GM19438 (cell line): ENCODE data around the gene PCGF5.
"Not testable (repeated sequence)": the region's sequence is repeated elsewhere in the genome, so short reads cannot be mapped to it uniquely, and the experiment has no call there.

Experiments
- ATAC-seq: cut with Tn5 transposase; IDR thresholded peaks from one replicate; pipeline ENCODE4 v1.9.1; 2021; ENCODE audit warnings: low read depth; ENCODE audit not compliant: unreplicated experiment

Gene PCGF5

DNA sequence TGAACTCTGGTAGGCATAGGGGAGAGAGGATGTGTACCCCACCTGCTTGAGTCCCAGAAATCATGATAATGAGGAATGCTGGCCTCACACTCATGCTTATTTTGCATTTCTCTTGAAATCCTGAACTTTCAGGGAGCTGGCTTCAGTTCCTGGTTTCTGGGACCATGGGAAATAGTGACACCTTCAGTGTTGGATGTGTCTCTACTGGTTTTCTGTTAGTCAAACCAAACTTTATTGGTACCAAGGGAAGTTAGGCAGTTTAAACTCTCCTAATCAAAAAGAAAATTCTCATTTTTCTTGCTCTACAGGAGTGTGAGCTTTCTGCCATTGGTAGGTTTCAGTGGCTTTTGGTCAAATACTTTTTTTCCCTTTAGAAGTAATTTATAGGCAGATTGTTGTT is 11.8 kb upstream of the PCGF5 start:
- ATAC-seq, result no peak

DNA sequence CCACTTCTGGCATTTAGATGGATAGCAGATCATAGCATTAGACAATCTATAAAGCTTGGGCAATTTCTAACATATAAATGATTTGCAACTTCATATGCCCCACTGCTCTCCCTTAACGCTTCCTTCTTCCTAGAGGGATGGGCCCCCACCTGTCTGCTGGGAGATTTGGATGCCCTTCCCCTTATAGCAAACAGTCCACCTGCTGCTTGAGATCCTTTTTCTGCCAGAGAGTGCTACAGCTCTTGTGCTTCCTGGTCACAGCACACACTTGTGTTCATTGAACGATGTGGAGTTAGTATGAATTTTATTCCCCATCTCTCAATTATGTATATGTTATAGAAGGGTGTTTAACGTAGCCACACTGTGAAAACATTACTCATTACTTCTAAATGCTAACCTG is 10.4 kb upstream of the PCGF5 start:
- no peak for ATAC-seq

DNA sequence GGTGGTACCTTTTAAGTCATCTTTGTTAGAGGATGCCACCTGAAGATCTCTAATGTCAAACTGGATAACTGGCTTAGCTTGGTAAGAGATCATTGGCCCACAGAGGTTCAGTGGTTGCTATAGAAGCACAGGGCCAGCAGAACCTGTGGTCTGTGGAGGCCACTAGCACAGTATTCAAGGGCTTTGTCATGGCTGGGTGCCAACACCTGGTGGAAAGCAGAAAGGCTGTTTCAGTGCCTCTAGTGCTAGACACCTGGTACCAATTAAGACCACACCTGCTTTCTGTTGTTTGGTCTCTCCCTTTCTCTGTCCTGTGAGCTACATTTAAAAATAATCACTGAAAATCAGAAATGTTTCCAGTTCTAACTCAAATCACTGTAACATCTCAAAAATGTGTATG is 10.0 kb upstream of the PCGF5 start:
- ATAC-seq, result peak; percentile 90

DNA sequence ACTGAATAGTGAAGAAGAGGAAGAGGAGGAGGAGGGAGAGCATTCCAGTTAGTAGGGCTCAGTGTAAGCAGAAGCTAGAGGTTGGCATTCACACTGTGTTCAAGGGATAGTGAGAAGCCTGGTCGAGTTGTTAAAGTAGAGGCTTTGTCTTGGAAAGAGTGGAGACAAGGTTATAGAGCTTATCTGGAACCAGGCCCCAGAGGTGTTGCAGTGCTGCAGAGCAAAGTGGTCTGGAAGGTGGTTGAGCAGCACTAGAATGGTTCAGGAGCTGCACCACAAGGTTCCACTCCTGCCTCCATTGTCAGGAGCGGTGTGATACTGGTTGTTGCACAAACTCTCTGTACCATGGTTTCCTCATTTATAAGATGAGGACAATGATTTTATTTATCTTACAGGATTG is 8.8 kb upstream of the PCGF5 start:
- ATAC-seq, result no peak

DNA sequence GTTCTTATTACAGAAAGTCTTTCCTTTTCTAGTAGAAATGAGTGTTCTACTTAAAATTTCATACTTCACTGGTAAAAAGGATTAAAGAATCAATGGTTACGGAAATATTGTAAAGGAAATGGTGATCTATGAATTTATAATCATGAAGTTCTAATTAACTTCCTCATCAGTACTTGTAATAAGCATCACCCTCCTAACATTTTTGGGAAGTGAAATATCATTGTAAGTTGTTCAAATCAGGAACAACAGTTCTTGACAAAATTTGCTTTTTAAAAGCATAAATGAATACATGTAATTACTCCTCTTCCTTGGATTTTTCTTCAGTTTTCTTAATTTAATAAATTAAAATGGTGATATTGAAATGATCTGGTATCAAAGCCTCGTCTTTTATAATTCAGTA is 5.6 kb upstream of the PCGF5 start:
- no peak for ATAC-seq

DNA sequence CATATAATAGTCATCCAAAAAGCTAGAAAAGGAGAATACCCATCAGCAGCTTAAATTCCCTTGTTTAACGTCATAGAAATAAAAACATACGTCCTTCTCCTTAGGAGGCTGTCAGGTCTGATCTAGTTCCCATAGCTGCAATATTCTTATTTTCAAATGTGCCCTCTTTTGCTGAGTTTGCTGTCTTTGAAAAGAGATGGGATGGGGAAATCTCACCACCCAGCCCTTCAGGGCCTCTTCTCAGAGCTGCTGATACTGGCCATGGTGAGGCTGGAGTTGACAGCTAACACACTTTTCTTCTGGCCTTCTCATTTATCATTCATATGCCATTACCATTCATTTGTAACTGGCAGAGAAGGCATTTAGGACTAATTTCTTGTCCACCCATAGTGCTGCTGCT is 5.1 kb upstream of the PCGF5 start:
- ATAC-seq, result no peak

DNA sequence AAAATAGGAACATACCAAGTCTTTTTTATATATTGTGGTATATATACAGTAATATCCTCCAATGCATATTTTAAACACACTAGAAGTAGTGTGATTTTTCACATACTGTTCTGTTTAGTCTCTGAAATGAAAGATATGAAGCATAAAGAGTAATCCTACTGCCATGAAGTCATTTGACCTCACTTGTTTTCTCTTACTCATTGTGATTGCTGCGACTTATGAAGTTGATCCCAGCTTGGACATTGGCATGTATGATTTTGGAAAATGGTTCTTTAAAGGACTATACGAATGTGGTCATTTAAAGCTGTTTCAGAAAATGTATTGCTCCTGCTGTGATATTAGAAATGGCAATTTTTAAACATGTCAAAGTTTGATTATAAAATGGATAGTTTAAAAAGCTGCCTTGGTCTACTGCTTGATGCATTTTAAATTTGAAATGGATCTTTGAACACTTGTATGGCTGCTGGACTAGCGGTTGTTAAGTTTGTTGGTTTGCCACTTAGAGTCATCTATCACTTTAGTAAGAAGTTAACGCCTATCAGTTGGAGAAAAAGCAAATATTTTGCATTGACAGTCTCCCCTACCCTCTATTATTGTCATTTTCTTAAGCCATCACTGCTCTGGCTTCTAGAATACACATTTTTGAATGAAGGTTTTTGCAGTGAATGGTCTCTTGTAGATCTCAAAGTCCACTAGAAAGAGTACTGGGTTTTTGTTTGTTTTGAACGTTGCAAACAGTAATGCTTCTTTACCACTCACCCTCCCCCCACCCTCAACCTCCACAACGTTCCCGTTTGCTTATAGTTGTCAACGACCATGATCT is 881 bp upstream of the PCGF5 start:
- ATAC-seq, result no peak

DNA sequence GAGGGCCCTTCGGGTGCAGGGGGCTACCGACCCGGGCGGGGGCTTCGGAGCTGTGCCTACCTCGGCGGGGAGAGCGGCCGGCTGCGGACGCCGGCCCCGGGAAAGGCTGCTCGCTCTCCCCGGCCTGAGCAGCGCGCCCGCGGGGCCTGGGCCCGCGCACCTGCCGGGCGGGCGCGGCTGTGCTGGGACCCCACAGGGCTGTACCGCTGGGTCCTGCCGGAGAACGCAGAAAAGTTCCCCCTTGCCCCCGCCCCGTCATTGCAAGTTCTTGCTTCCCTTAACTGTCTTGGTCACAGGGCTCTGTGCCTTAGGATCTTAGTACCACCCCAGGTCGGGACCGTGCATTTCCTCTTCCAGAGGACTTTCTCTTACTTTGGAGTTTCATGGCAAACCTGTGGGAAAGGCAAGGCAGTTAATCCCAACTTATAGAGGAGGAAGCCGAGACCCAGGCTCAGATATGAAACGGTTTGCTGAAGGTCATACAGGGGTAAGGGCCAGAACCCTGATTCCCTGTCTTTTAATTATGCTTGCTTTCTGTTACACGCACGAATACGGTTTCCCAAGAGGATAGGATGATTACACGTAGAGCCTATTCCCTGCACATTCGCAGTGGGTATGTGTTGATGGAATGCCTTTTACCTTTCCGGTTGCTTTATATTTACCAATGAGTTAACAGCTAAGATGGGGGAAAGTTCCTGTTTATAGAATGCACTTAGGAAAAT is 652 bp downstream of the PCGF5 start:
- ATAC-seq, result peak; percentile 31

DNA sequence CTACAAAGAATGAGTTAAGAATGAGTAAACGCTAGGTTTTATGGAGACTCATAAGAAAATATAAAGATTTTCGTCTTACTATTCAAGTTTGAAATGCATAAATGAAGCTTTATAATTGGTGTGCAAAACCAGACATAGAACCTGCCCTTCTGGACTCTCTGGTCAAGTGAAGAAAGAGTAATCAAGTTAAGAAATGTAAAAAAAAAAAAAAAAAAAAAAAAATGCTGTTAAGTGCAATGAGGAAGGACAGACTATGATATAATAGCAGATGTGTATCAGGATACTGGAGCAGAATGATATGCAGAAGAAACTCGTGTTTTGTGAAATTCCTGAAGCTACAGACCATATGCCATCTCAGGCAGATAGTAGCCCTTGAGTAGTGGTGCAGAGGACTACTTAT is 5.6 kb downstream of the PCGF5 start:
- ATAC-seq, result no peak

DNA sequence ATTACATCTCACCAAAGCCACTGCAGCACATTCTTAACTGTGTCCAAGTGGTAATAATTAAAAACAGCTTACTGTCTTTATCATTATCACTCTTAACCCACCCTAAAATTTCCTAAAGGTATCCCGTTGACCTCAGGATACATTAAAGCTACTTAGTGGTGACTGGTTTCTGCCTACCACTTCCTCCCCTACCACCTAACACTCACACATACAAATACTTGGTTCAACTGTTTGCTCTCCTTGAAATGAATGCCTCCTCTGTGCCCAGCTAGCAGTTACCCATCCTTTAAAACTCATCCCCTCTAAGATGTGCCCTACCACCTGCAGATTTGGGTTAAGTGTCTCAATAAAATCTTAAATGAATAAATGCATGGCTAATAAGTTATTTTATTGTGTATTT is 7.1 kb downstream of the PCGF5 start:
- no peak for ATAC-seq

DNA sequence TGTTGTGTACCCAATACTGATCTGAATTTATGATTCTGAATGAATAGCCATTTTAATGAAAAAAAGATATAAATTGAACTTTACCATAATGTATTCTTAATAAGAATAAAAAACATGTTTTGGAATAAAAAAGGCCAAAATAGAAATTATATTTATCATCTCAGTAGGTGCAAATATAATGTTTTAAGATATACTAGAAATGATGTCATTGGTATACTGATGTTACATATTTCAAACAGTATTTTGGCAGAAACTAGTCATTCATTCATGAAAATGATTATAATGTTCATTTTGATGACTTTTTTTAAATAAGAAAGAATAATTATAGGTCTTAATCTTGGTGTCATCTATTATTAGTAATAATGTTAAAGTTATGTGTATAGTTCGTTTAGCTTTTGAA is 9.2 kb downstream of the PCGF5 start:
- no peak for ATAC-seq

DNA sequence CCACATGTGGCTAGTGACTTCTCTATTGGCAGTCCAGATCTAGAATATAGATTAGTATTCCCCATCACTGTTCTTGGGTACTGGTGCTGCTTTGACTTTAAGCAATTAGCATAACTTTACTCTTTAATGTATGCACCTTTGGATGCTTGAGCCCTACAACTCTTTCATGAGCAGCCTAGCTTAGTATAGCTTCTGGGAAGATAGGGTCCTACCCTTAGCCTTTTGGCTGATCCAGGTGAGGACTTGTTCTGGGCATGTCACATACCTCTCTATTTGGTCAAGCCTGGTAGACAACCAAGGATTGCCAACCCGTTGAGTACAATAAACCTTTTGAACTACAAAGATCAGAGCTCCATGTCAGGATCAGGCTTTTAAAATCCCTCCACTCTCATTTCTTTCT is 17.7 kb downstream of the PCGF5 start:
- ATAC-seq, result no peak

DNA sequence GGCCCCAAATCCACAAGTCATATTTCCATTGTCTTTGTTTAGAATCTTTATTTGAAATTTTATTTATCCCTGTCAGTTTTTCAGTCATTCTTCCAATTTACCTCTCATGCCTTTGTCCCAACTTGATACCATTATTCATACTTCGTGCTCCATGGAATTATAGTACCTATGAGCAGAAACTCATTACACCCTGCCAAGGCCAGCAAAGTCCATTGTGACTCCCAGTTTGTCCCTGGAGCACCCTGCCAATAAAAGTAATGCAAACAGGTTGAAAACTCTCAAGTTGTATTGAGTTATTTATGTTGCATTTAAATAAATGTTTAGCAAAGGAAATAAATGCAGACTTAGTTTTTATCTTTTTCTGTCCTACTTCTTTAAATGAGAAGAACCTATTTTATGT is 19.3 kb downstream of the PCGF5 start:
- no peak for ATAC-seq

DNA sequence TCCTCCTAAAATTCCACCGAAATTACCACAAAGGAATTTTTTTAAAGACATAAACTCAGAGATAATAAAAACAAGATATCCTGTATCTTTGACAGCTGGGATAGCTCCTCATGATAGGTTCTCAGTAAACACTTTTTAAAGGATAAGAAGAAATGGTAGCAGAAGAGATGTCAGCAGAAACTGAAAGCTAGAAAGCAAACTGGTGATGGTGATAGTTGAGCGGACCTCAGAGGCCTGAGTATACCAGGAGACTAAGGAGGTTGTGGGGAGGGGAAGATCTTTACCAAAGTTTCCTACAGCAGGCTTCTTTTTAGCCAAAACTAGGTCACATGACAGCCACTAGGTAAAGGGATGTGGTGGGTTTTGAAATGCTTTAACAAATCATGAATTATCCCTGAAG is 22.5 kb downstream of the PCGF5 start:
- no peak for ATAC-seq

DNA sequence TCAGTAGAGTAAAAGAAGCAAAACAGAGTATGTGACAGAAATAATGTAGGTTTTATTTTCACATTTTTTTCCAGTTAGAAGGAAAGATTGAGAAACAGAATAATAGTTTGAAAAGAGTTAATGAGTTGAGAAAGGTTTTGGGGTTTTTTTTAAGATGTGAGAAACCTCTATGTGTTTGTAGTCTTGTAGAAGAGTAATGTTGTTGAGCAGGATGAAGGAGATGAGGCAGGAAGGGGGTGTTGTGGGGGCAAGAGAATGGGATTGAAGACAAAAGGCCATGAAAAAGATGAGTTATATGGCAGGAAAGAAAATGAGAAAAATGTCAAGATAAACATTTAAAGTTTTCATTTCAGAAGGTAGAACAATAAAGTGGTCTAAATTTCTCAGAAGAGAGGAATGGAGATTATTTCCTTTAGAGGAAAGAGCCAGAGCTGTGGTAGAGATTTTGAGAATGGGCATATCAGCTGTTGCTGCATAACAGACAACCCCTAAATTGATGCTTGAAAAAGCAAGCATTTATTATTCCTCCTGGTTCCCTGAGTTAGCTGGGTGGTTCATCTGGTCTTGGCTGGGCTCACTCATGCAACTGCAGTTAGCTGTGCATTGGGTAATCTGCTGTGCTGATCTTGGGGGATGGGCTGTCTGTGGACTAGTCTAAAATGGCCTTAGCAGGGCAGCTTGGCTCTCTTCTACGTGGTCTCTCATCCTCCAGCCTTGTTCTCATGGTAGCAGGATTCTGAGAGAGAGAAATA is 27.1 kb downstream of the PCGF5 start:
- ATAC-seq, result no peak

DNA sequence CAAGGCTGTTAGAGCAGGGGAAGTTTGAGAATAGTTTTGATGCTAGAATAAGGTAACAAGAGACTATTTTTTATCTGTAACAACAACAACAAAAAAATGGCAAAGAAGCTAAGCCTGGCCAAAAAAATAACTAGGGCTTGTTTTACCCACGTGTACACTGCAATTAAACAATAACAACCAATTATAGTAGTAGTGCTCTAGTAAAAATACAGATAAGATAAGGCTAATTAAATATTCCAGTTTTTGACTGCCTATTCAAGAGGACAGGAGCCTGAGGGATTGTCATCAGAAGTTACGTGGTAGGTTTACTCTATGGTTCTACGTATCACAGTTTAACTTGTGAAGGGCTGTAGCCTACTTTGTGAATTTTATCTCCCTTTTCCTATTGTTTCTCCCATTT is 29.2 kb downstream of the PCGF5 start:
- ATAC-seq, result no peak

DNA sequence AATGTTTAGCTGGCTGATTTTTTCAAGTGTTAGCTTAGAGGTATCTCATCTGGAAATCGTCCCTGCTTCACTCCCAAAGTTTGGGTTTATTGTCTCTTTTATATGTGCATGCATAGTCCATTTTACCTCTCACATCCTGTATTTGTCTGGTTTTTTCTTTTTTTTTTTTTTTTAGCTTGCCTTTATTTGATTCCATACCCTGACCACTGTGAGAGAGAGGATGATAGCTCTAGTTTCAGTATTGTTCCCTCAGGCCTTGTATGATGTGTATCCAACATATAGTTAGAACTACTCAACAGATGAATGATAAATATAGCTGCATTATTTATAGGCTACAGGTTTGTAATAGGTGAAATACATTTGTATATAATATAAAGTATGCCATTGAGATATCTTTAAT is 29.9 kb downstream of the PCGF5 start:
- no peak for ATAC-seq

DNA sequence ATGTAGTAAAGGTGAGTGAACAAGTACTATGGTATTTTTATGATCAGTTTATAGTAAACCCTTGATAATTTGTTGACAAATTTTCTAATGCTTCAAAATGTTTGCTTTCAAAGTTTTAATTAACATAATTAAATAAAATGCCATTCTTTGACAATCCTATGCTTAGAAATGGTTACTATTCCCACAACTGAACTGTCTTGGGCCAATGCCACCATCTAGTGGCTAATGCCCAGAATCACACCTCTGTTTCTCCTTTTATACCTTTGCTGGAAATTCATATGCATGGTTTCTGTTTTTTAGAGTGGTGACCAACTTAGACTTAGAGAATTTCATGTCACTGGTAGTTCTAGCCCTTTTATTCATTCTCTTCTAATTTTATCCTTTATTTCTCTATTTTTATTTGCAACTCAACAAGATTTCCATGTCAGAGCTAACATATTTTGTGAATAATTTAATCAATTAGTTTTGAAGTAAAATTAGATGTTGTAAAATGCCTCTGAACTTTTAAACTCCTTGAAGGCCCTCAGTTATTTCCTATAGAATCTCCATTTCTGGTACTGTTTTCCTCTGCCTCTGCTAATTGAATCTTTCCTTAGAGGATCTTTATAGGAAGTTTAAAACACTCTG is 31.1 kb downstream of the PCGF5 start:
- no peak for ATAC-seq

DNA sequence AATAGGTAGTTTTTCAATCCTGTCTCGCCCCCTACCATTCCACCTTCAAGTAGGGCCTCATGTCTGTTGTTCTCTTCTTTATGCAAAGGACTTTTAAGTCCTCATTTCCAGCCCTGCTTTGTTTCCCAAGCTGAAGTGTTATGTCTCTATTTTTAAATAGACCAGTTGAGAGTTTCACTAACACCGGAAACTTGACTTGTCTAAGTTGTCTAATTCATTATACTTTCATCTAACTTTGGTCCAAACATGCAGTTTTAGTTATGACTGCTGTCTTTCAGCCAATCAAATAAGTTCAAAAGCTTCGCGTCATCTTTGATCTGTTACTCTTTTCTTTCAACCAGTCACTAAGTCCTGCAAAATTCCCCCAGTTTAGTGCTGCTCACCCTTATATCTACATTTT is 32.8 kb downstream of the PCGF5 start:
- no peak for ATAC-seq

DNA sequence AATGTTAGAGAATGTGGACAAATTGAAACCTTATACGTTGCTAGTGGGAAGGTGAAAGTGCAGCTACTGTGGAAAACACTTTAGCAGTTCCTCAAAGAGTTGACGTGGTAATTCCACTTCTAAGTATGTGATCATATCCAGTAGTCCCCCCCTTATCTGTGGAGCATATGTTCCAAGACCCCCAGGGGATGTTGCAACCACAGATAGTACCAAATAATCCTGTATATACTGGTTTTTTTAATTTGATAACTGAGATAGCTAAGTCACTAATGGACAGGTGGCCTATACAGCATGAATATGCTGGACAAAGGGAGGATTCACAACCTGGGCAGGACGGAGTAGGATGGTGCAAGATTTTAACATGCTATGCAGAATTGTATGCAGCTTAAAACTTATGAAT is 36.8 kb downstream of the PCGF5 start:
- no peak for ATAC-seq

DNA sequence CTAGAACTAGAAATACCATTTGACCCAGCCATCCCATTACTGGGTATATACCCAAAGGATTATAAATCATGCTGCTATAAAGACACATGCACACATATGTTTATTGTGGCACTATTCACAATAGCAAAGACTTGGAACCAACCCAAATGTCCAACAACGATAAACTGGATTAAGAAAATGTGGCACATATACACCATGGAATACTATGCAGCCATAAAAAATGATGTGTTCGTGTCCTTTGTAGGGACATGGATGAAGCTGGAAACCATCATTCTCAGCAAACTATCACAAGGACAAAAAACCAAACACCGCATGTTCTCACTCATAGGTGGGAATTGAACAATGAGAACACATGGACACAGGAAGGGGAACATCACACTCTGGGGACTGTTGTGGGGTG is 40.0 kb downstream of the PCGF5 start:
- not testable (repeated sequence) for ATAC-seq
